ENCODE data around the gene IL4R. TPM values are rescaled to one million over a fixed set of nuclear protein-coding genes. Genes with fewer than 3 reads are reported as not detected.

IL4R gene
- total RNA-seq, 1 donor from 2014 or later, result 143 TPM

GRCh38 chr16:27351989-27352388, 38.2 kb downstream of the IL4R start:
- H3K4me3 ChIP-seq, result no peak overlapping the region
- peaks cover 100% of the 10 kb centered on the region for H3K36me3 ChIP-seq
- H3K4me1 ChIP-seq, result peaks cover 10% of the 10 kb centered on the region
- no peak overlapping the region for H3K27ac ChIP-seq
- intact Hi-C loops (cut with DNase I), result no loop called here
- TF ChIP-seq CTCF (IDR thresholded peaks at IDR 0.05), result no peak
- no peaks in the 10 kb centered on the region for H3K27me3 ChIP-seq (ENCODE audit: low read depth)
- DNase-seq, result no peak
- no peak for ATAC-seq
- no peaks in the 10 kb centered on the region for H3K9me3 ChIP-seq

- Histone ChIP-seq H3K4me3 (no peak overlapping the region), H3K27ac (no peak overlapping the region), H3K36me3 (peaks cover 100% of the 10 kb centered on the region), H3K9me3 (no peaks in the 10 kb centered on the region), H3K27me3 (ENCODE audit: low read depth) (no peaks in the 10 kb centered on the region), H3K4me1 (peaks cover 7% of the 10 kb centered on the region)
- no peak for TF ChIP-seq CTCF (IDR thresholded peaks at IDR 0.05)
- DNase-seq, result peak; percentile 34
- intact Hi-C loops (cut with DNase I), result no loop called here
- ATAC-seq, result no peak
These were observed 40.1 kb downstream of the IL4R start for GRCh38 chr16:27353853-27354252.

- Histone ChIP-seq H3K9me3 (no peaks in the 10 kb centered on the region), H3K4me1 (peaks cover 9% of the 10 kb centered on the region), H3K27me3 (ENCODE audit: low read depth) (no peaks in the 10 kb centered on the region), H3K27ac (peak overlapping the region; percentile 4), H3K36me3 (peaks cover 100% of the 10 kb centered on the region), H3K4me3 (no peak overlapping the region)
- intact Hi-C loops (cut with DNase I), result no loop called here
- ATAC-seq (peak; percentile 56 to 58), DNase-seq (peak; percentile 64)
- TF ChIP-seq CTCF (IDR thresholded peaks at IDR 0.05), result peak; percentile 48
These were observed 41.8 kb downstream of the IL4R start for GRCh38 chr16:27355610-27356009.

DNA sequence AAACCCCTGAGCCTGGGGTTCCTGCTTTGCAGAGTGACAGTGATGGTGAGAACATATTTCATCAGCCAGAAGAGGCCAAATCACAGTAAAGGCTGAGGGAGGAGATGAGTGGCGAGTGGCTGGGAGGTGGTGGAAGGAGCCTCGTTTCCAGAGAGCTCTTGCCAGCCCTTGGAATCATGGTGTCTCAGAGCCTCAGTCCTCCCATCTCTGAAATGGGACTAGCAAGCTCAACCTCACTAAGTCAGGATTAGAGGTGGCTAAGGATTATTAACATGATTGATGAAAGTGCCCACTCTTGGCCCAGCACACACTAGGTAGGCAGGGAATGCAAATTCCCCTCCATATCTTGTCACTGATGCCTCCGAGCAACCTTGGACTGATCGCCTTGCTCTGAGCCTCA, 43.0 kb downstream of the IL4R start:
- no peak for ATAC-seq
- no peak overlapping the region for H3K27ac ChIP-seq
- H3K36me3 ChIP-seq, result peaks cover 100% of the 10 kb centered on the region
- no peak for DNase-seq
- no peaks in the 10 kb centered on the region for H3K9me3 ChIP-seq
- H3K4me3 ChIP-seq, result no peak overlapping the region
- no peak for TF ChIP-seq CTCF (IDR thresholded peaks at IDR 0.05)
- intact Hi-C loops (cut with DNase I), result no loop called here
- peaks cover 9% of the 10 kb centered on the region for H3K4me1 ChIP-seq
- no peaks in the 10 kb centered on the region for H3K27me3 ChIP-seq (ENCODE audit: low read depth)

DNA sequence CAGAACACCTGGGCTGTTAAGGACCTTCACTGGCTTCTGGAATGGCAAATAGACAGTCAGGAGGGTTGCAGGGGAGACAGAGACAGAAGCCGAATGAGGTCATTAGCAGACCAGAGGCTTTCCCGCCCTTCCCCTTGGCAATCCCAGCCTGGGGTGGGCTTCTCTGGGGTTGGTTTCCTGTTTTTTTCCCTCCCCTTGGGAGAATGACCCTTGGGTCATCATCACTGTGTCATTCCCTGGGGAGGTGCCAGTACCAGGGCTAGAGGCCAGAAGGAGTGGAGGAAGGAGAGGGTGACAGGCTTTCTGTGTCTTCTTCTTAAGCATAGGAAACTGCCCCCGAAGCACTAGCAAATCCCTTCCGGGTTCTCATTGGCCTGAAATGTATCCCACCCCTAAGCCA, 45.3 kb downstream of the IL4R start:
- DNase-seq (peak; percentile 6), ATAC-seq (no peak)
- peaks cover 17% of the 10 kb centered on the region for H3K4me1 ChIP-seq
- peak overlapping the region; percentile 20 for H3K27ac ChIP-seq
- intact Hi-C loops (cut with DNase I), result no loop called here
- TF ChIP-seq CTCF (IDR thresholded peaks at IDR 0.05), result no peak
- H3K9me3 ChIP-seq, result no peaks in the 10 kb centered on the region
- H3K4me3 ChIP-seq, result no peak overlapping the region
- no peaks in the 10 kb centered on the region for H3K27me3 ChIP-seq (ENCODE audit: low read depth)
- H3K36me3 ChIP-seq, result peaks cover 100% of the 10 kb centered on the region

- Histone ChIP-seq H3K27ac (no peak overlapping the region), H3K9me3 (no peaks in the 10 kb centered on the region), H3K4me1 (peaks cover 21% of the 10 kb centered on the region), H3K4me3 (no peak overlapping the region), H3K36me3 (peaks cover 96% of the 10 kb centered on the region), H3K27me3 (ENCODE audit: low read depth) (no peaks in the 10 kb centered on the region)
- intact Hi-C loops (cut with DNase I), result no loop called here
- no peak for TF ChIP-seq CTCF (IDR thresholded peaks at IDR 0.05)
- DNase-seq (no peak), ATAC-seq (no peak)
These were observed 45.8 kb downstream of the IL4R start for GRCh38 chr16:27359615-27360014.

All from lower lobe of right lung (tissue), 2 donors.